Activated CD4-positive, alpha-beta T cell treated with anti-CD3 and anti-CD28 coated beads, Interleukin-2, amount 50 U/mL, for 1 hour (primary cell): ENCODE results near the gene OR2W3.

ENCODE experiments used
- DNase-seq: peaks from one replicate; pipeline ENCODE4 v3.0.0-alpha.2; 2020

OR2W3 gene

GRCh38 chr1:247923941-247924340, 28.6 kb downstream of the OR2W3 start:
- no peak for DNase-seq

DNA sequence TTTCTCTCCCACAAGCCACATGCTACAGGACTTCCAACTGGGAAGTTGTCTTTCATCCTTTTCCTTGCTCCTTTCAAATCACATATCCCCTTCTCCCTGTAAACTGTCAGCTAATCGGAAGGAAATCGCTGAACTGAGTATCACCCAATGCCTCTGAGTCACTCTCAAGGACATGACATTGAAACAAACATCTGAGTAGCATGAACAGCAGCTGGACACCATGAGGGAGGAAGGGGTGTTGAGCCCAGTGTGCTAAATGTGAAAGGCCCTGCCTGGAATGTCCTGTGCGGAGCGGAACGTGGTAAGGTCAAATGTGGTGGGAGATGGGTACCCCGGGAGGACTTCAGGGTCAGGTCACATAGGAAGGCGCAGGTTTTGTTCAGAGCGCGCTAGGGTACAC, 29.5 kb downstream of the OR2W3 start, which contains the start of gene OR2AJ1:
TSS of gene OR2AJ1 (plus strand) at position 22 of the 400 bp plus-strand sequence. CDS start 8,880 bp downstream, outside the sequence.
- DNase-seq, result no peak

DNA sequence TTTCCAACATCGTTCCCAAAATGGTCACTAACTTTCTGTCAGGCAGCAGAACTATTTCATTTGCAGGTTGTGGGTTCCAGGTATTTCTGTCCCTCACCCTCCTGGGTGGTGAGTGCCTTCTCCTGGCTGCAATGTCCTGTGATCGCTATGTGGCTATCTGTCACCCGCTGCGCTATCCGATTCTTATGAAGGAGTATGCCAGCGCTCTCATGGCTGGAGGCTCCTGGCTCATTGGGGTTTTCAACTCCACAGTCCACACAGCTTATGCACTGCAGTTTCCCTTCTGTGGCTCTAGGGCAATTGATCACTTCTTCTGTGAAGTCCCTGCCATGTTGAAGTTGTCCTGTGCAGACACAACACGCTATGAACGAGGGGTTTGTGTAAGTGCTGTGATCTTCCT, 38.6 kb downstream of the OR2W3 start:
- DNase-seq, result no peak

- DNase-seq, result no peak
Observed at GRCh38 chr1:247935781-247936180, 40.4 kb downstream of the OR2W3 start.

- DNase-seq, result no peak
Observed at GRCh38 chr1:247936415-247936814, 41.0 kb downstream of the OR2W3 start.

- peak; percentile 54 for DNase-seq
Observed at GRCh38 chr1:247936965-247937734, 41.8 kb downstream of the OR2W3 start.

DNA sequence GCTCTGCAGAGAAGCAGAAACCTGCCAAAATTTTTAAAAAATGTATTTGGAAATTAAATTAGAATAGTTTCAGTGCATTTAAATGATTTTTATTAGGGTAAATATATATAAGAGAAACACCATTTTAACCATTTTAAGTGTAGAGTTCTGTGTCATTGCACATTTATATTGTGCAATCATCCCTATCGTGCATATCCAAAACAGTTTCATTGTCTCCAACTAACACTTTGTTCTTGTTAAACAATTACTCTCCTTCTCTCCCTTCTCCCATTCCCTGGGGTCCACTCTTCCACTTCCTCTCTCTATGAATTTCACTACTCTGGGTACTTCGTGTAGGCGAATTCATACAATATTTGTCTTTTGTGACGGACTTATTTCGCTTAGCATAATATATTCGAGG, 47.2 kb downstream of the OR2W3 start:
- DNase-seq, result no peak
